ENCODE results near the gene PCDH9.

The PCDH9 gene

DNA sequence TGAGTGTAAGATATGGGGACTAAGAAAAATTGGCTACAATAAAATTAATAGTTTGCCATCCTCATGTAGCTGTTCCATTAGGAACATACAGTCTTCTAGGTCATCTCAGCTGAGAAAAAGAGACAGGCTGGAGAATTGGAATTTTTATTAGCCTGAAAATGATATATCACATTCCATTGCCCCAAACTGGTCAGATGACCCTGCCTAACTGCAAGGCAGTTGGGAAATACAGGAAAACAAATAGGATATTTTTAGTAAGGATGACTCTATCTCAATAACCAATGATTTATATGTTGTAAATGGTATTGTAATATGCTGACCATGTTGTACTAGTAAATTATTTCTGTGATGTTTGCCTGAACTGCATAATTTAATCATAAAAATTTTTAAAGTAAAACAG lies 673.8 kb downstream of the PCDH9 start:
- no peak for DNase-seq

GRCh38 chr13:66553391-66553790 lies 676.7 kb downstream of the PCDH9 start:
- no peak for DNase-seq

GRCh38 chr13:66551128-66551527 lies 679.0 kb downstream of the PCDH9 start:
- no peak for DNase-seq

- DNase-seq = no peak
Observed at GRCh38 chr13:66547685-66548084, 682.5 kb downstream of the PCDH9 start.

- DNase-seq = no peak
Observed at GRCh38 chr13:66546534-66547379, 683.4 kb downstream of the PCDH9 start.

DNA sequence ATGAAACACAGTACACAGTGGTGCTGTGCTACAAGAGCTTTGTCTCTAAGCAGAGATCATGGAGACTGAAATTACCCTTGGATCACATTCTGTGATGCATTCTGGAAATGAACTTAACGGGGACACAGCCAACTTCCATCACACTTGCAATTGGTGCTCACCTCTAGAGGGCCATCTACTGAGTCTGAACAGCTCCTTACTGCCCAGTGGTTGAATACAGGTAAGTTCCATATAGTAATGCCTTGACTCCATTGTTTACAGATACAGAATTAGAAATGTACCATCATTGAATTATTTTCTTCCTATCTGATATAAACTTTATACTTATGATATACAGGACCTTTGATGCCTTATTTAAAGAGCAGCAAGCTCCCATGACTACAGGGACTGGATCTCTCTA lies 686.4 kb downstream of the PCDH9 start:
- no peak for DNase-seq

DNA sequence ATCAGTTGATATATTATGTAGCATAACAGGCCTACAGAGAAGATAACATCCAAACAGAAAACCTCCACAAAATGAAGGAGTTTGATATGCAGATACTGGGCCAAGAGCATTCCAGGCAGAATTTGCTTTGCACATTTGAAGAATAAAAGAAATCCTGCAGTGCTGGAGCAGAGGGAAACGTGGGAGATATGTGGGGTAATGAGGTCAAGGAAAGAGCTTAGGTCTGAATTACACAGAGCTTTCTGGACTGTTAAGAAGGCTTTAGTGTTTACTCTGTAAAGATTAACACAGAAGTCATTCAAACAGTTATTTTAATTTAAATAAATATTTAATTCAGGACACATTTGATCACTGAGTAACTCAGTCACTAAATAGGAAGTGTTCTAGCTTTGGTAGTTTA lies 692.7 kb downstream of the PCDH9 start:
- no peak for DNase-seq

DNA sequence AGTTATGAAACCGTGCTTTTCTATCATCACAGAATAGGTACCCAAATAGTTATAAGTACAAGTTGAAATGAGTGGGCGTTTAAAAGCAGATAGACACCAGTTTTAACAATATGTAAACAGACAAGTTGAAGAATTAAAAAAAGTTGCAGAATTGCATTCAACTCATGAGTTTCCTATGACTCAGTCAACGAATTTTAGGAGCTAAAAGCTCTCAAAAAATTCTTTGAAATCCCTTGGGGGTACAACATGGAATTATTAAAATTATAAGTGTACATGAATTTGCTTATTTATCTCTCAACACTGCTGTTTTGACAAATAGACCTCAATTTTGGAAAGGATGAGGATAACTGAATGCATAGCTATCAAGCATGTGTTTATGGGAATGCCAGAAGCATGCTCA lies 693.4 kb downstream of the PCDH9 start:
- DNase-seq = no peak

DNA sequence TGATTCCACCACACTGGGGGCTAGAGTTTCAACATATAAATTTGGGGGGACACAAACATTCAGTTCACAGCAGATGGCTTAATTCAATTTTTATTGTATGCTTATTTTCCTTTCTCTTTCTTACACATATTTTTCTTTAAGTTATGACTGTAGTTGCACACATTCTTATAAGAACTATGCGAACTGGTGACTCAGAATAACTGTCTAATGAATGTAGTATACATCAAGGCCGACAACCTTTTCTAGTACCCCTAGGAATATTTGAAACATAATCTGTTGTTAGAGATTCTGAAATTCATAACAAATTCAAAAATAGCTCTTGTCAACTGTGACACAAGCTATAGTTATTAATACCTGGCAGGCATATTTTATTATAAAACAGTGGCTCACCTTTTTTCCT lies 695.6 kb downstream of the PCDH9 start:
- no peak for DNase-seq

GRCh38 chr13:66532845-66533244 lies 697.3 kb downstream of the PCDH9 start:
- DNase-seq = no peak

GRCh38 chr13:66532146-66532545 lies 698.0 kb downstream of the PCDH9 start:
- no peak for DNase-seq

GRCh38 chr13:66530686-66531085 lies 699.5 kb downstream of the PCDH9 start:
- DNase-seq = no peak

DNA sequence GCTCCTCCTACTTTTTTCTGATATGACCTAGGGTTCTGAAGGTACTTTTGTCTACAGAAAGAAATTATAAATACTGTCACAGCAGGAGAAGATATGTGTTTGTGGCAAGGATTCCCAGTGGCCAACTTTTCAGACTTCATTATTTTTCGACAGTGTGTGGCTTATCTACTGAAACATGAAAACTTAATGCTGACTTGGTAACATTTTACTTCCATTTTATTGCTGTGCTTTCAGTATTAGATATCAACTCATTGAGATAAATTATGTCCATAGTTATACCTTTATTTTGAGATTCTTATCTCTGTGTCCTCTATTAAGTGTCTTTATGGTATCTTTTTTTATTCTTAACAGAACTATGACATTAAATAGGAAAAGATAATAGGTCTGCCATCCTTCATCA lies 700.0 kb downstream of the PCDH9 start:
- no peak for DNase-seq

GRCh38 chr13:66528944-66529576 lies 701.1 kb downstream of the PCDH9 start:
- DNase-seq = no peak

DNA sequence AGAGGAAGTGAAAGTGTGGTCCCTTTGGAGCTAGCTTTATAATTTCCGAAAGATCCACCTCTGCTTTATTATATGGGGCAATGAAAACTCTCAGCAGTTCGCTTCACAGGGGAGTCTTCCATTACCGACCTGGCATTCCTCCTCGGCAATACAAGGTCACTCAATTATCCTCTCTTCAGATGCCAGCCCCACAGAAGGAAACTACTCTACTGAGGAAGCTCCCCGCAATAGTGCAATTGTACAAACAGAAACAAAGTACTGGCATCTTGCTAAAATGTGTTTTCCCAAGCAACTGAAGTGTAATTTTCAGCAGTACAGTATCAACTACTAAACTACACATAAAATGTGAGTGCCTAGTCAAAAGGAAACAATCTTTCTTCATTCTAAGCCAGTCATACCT lies 702.0 kb downstream of the PCDH9 start:
- DNase-seq = no peak

- DNase-seq = no peak
Observed at GRCh38 chr13:66520511-66521355, 709.4 kb downstream of the PCDH9 start.

- no peak for DNase-seq
Observed at GRCh38 chr13:66519259-66519658, 710.9 kb downstream of the PCDH9 start.

DNA sequence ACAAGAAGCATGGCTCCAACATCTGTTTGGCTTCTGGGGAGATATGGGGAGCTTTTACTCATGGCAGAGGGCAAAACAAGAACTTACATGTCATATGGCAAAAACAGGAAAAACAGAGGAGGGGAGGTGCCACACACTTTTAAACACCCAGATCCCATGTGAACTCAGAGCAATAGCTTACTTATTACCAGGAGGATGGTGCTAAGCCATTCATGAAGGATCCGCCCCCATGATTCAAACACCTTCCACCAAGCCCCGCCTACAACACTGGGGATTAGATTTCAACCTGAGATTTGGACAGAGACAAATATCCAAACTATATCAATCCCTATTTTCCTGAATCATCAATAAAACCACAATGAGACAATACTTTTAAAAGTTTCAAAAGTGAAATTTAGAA lies 712.1 kb downstream of the PCDH9 start:
- no peak for DNase-seq

DNA sequence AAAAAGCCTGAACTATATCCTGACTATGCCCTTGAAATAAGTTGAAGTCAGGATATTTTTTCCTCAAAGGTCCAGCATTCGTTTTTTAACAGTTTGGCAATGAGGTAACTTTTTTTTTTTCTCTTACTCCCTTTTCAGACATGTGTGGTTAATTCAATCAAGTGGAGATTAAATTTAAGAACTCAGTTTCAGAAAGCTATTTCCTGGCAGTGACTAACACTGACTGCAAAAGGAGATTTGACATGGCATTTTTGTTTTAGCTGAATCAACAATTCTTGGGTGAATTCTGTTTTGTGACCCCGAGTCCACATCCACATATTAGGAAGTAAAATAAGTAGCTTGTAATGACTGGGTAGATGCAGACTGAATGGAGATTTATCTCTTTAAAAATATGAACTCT lies 716.4 kb downstream of the PCDH9 start:
- DNase-seq = no peak

- no peak for DNase-seq
Observed at GRCh38 chr13:66509175-66509574, 721.0 kb downstream of the PCDH9 start.

DNA sequence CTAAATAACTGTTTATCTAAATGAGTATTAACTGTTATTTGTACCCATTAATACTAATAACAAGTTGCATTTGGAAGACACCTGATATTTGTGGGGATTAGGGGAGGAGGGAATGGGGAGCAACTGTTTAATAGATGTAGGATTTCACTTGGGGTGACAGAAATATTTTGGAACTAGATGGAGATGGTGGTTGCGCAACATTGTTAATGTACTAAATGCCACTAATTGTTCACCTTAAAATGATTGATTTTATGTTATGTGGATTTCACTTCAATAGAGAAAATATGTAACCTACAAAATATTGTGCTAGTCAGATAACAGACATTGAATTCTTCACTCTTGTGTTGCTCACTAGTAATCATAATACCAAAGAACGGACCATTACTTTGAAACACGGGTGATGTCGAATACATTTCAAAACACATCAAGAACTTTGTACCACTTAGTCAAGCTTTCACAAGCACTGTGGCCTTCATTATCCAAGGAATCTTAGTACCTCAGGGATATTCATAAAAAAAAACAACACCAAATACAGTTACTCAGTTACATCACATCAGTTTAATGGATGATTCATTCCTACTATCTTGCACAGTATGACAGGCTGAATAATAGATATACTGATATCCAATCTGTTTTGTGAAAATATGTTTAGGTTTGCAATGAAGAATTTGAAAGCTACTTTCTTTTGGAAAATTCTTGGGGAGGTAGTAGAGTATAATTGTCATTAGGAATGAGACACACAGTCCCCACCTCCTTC lies 721.8 kb downstream of the PCDH9 start:
- no peak for DNase-seq

GRCh38 chr13:66506979-66507378 lies 723.2 kb downstream of the PCDH9 start:
- DNase-seq = no peak
